IMR-90 (cell line): Measurements from ENCODE around the gene CHN2. TPM values are rescaled to one million over a fixed set of nuclear protein-coding genes. Genes with fewer than 3 reads are reported as not detected.

Experiments used
- ATAC-seq: fragments of 200-7000 bp; cut with Tn5 transposase; 2 replicates; pipeline ENCODE4 v1.9.1; 2020; ENCODE audit warnings: low read depth, mild to moderate bottlenecking, moderate library complexity
- BruUV-seq: library from RNA; stranded (reverse); fragments of 400-500 nt; replicated peaks from 2 replicates; lab custom pipeline; 2021; lab: Mats Ljungman, UMichigan
- CTCF ChIA-PET: fragments of 300-600 bp; formaldehyde crosslinking; extraction: SDS; loops from one replicate; lab custom pipeline; 2021; ENCODE audit warnings: antibody characterized with exemption; lab: Yijun Ruan, JAX
- POLR2A ChIA-PET: fragments of 300-600 bp; sonication (Branson Sonifier 250); formaldehyde crosslinking; loops from one replicate; lab custom pipeline; 2022; ENCODE audit warnings: antibody characterized with exemption; ENCODE audit not compliant: unreplicated experiment; lab: Charles Lee
- DNase-seq: peaks from one replicate; pipeline ENCODE4 v3.0.0; 2013
- H2AFZ ChIP-seq: replicated peaks from 2 replicates; pipeline ENCODE3; 2013; ENCODE audit warnings: low read length, mild to moderate bottlenecking; ENCODE audit not compliant: poor library complexity
- H2AK5ac ChIP-seq: 2 replicates; pipeline ENCODE4 v1.6.1; 2013; ENCODE audit warnings: low read depth, low read length, inconsistent platforms
- H2AK9ac ChIP-seq: replicated peaks from 2 replicates; pipeline ENCODE3; 2013; ENCODE audit warnings: mild to moderate bottlenecking, low read depth, low read length, moderate library complexity; ENCODE audit not compliant: poor library complexity
- H2BK120ac ChIP-seq: 2 replicates; pipeline ENCODE4 v1.6.1; 2013; ENCODE audit warnings: low read depth, low read length, inconsistent platforms
- H2BK15ac ChIP-seq: 3 replicates; pipeline ENCODE4 v1.6.1; 2013; ENCODE audit warnings: low read depth, low read length, inconsistent platforms
- H2BK20ac ChIP-seq: 2 replicates; pipeline ENCODE4 v1.6.1; 2013; ENCODE audit warnings: low read depth, mild to moderate bottlenecking, inconsistent platforms, low read length, moderate library complexity
- H2BK5ac ChIP-seq: 2 replicates; pipeline ENCODE4 v1.6.1; 2013; ENCODE audit warnings: mild to moderate bottlenecking, low read depth, low read length, inconsistent platforms; ENCODE audit not compliant: poor library complexity, severe bottlenecking
- H3K14ac ChIP-seq: replicated peaks from 2 replicates; pipeline ENCODE4 v1.6.1; 2013; ENCODE audit warnings: low read depth, low read length, inconsistent platforms
- H3K18ac ChIP-seq: 2 replicates; pipeline ENCODE4 v1.6.1; 2013; ENCODE audit warnings: low read depth, low read length, control low read depth
- H3K23ac ChIP-seq: 2 replicates; pipeline ENCODE4 v1.6.1; 2013; ENCODE audit warnings: low read depth, low read length, inconsistent platforms
- H3K27ac ChIP-seq: 2 replicates; pipeline ENCODE4 v1.5.1; 2013; ENCODE audit warnings: mild to moderate bottlenecking, control low read depth, low read length; ENCODE audit not compliant: insufficient read depth
- H3K27me3 ChIP-seq: 2 replicates; pipeline ENCODE4 v1.6.1; 2013; ENCODE audit warnings: low read length; ENCODE audit not compliant: control insufficient read depth, insufficient read depth
- H3K36me3 ChIP-seq: 2 replicates; pipeline ENCODE4 v1.6.1; 2013; ENCODE audit warnings: low read length, mixed read lengths; ENCODE audit not compliant: control insufficient read depth, insufficient read depth
- H3K4ac ChIP-seq: 2 replicates; pipeline ENCODE4 v1.6.1; 2013; ENCODE audit warnings: low read depth, low read length, inconsistent platforms
- H3K4me1 ChIP-seq: 2 replicates; pipeline ENCODE4 v1.6.1; 2013; ENCODE audit warnings: low read length, mixed read lengths; ENCODE audit not compliant: control insufficient read depth, insufficient read depth
- H3K4me2 ChIP-seq: 2 replicates; pipeline ENCODE4 v1.6.1; 2013; ENCODE audit warnings: low read depth, mild to moderate bottlenecking, control low read depth, low read length, moderate library complexity
- H3K4me3 ChIP-seq: 2 replicates; pipeline ENCODE4 v1.5.1; 2013; ENCODE audit warnings: low read depth, mild to moderate bottlenecking, control low read depth, low read length, moderate library complexity; ENCODE audit not compliant: insufficient read depth
- H3K56ac ChIP-seq: 2 replicates; pipeline ENCODE4 v1.6.1; 2013; ENCODE audit warnings: low read length, inconsistent platforms; ENCODE audit not compliant: insufficient read depth; ENCODE audit errors: extremely low read depth
- H3K79me1 ChIP-seq, 2 experiments: 2 replicates each; pipeline ENCODE4 v1.6.1; 2013; ENCODE audit warnings: low read length in 2 of 2, inconsistent platforms in 1 of 2, low read depth in 1 of 2
- H3K9ac ChIP-seq: 2 replicates; pipeline ENCODE4 v1.6.1; 2013; ENCODE audit warnings: low read depth, low read length, control low read depth
- H3K9me1 ChIP-seq: 2 replicates; pipeline ENCODE4 v1.6.1; 2013; ENCODE audit warnings: low read length, inconsistent platforms; ENCODE audit not compliant: insufficient read depth
- H3K9me3 ChIP-seq: 2 replicates; pipeline ENCODE4 v1.6.1; 2013; ENCODE audit warnings: low read length; ENCODE audit not compliant: control insufficient read depth, insufficient read depth
- H4K20me1 ChIP-seq: 2 replicates; pipeline ENCODE4 v1.6.1; 2013; ENCODE audit warnings: low read length, inconsistent platforms; ENCODE audit not compliant: insufficient read depth
- H4K5ac ChIP-seq: 2 replicates; pipeline ENCODE4 v1.6.1; 2013; ENCODE audit warnings: mild to moderate bottlenecking, low read depth, low read length, control low read depth
- H4K8ac ChIP-seq, 2 experiments: 2 replicates each; pipeline ENCODE4 v1.6.1; 2013; ENCODE audit warnings: low read depth in 2 of 2, low read length in 2 of 2, control low read depth in 1 of 2, inconsistent platforms in 1 of 2
- H4K91ac ChIP-seq: 2 replicates; pipeline ENCODE4 v1.6.1; 2013; ENCODE audit warnings: low read depth, low read length, inconsistent platforms; ENCODE audit not compliant: insufficient read depth
- BHLHE40 ChIP-seq: fragments of 150-350 bp; IDR thresholded peaks from 2 replicates; pipeline ENCODE4 v1.6.1; 2016; ENCODE audit warnings: mild to moderate bottlenecking, low read depth, low read length
- CEBPB ChIP-seq: IDR thresholded peaks from 2 replicates; pipeline ENCODE4 v1.6.1; 2012; ENCODE audit warnings: low read depth, low read length, improper control_type of control experiment
- CHD1 ChIP-seq: IDR thresholded peaks from 2 replicates; pipeline ENCODE4 v1.6.1; 2012; ENCODE audit warnings: low read depth, low read length, improper control_type of control experiment
- FOS ChIP-seq: fragments of 150-350 bp; IDR thresholded peaks from 2 replicates; pipeline ENCODE4 v1.6.1; 2016; ENCODE audit warnings: low read depth, low read length
- MAFK ChIP-seq: IDR thresholded peaks from 2 replicates; pipeline ENCODE4 v1.6.1; 2012; ENCODE audit warnings: low read depth, low read length, improper control_type of control experiment
- MAZ ChIP-seq: IDR thresholded peaks from 2 replicates; pipeline ENCODE4 v1.6.1; 2012; ENCODE audit warnings: low read depth, mild to moderate bottlenecking, low read length, improper control_type of control experiment, moderate library complexity, borderline replicate concordance
- NFE2L2 ChIP-seq: fragments of 150-350 bp; IDR thresholded peaks from 2 replicates; pipeline ENCODE4 v1.6.1; 2016; ENCODE audit warnings: low read depth, mild to moderate bottlenecking, low read length
- RAD21 ChIP-seq: IDR thresholded peaks from 2 replicates; pipeline ENCODE4 v1.6.1; 2012; ENCODE audit warnings: low read length, improper control_type of control experiment
- RCOR1 ChIP-seq: IDR thresholded peaks from 2 replicates; pipeline ENCODE4 v1.6.1; 2012; ENCODE audit warnings: mild to moderate bottlenecking, low read length, improper control_type of control experiment; ENCODE audit not compliant: insufficient replicate concordance
- RFX5 ChIP-seq: IDR thresholded peaks from 2 replicates; pipeline ENCODE4 v1.8.0; 2012; ENCODE audit warnings: low read depth, mild to moderate bottlenecking, low read length, moderate library complexity
- SMC3 ChIP-seq: fragments of 150-350 bp; IDR thresholded peaks from 2 replicates; pipeline ENCODE4 v1.6.1; 2016; ENCODE audit warnings: low read depth, mild to moderate bottlenecking, antibody characterized with exemption, low read length, moderate library complexity
- WGBS, 2 experiments: methylation state at CpG; one replicate each; pipeline versions ENCODE4 v1.1.5 to v1.1.7; 2013; ENCODE audit warnings: missing lambda C conversion rate in 2 of 2; ENCODE audit not compliant: insufficient read length in 1 of 2; ENCODE audit errors: extremely low coverage in 2 of 2; 5-methylcytosine and 5-hydroxymethylcytosine counted together
- dilution Hi-C: fragments of 300-500 bp; cut with HindIII; formaldehyde crosslinking; loops from one replicate; pipeline ENCODE4 v1.14.3; 2018; ENCODE audit warnings: low sequenced_read_pairs; ENCODE audit not compliant: unreplicated experiment
- in situ Hi-C: fragments of 300-500 bp; cut with MboI; formaldehyde crosslinking; loops from 3 replicates; pipeline ENCODE4 v1.14.3; 2019; ENCODE audit warnings: low sequenced_read_pairs, inconsistent platforms, mixed read lengths
- intact Hi-C: fragments of 100-400 bp; cut with micrococcal nuclease; formaldehyde crosslinking; loops from 2 replicates; pipeline ENCODE4 v1.10.0; 2022
- polyA plus RNA-seq, 3 experiments: library from polyadenylated mRNA; depleted of rRNA; stranded (reverse); fragments of >200 nt; gene quantifications; 2 replicates each; pipeline ENCODE4 v1.2.3, GENCODE V29; 2012; ENCODE audit warnings: low replicate concordance in 1 of 3
- total RNA-seq: library from RNA; depleted of rRNA; stranded (reverse); fragments of >200 nt; gene quantifications from 2 replicates; pipeline ENCODE4 v1.2.3, GENCODE V29; 2012
- TF ChIP-seq, protein P1 (sequence below): conservative IDR thresholded peaks from 2 replicates; pipeline ENCODE4 v1.5.1; 2012; ENCODE audit warnings: mild to moderate bottlenecking, low read depth, low read length, improper control_type of control experiment
- TF ChIP-seq, protein P2 (sequence below): fragments of 150-350 bp; IDR thresholded peaks from 2 replicates; pipeline ENCODE4 v1.6.1; 2017; ENCODE audit warnings: mild to moderate bottlenecking, antibody characterized with exemption, low read length, low read depth

Gene CHN2
- total and polyA plus RNA-seq, 2 of the 4 experiments (the other 2 are of a cell fraction), result not detected

DNA sequence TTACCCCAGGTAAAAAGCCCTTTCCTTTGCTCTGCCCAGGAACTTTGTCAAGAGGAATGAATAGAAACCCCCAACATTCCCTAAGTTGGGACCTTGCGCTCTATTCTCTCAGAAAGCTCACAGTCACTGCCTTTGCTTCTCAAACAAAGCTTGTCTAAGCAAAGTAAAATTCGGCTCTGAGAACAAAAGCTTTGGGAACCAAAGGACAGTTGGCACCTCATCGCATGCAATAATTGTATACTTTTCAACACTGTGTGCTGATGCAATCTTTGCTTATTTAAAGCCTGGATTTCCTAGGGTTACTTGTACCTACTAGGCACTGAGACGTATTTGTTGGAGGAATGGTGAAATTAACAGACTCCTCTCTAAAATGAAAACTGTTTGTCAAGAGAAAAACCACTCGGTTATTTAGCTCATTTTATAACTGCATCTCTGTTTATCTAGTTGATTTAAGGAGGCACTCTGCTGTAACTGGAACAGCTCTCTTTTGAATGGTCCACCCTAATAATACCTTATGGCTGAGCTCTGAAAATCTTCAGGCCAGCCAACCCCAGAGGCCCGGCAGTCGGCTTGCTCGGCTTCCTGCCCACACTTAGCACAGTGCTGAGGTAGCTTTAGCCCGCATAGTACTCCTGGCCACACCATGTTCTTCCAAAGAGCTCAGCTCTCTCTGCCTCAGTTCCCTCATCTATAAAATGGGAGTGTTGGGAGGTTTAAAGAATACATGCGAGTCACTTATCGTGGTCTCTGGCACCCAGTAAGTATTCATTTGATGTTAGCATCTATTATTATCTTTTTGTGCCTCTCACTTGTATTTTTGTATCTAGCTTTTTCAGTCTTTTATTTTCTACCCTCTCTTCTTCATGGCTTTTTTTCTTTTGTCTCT is 288.9 kb downstream of the CHN2 start (continued):
- TF ChIP-seq FOS, result no peak

DNA sequence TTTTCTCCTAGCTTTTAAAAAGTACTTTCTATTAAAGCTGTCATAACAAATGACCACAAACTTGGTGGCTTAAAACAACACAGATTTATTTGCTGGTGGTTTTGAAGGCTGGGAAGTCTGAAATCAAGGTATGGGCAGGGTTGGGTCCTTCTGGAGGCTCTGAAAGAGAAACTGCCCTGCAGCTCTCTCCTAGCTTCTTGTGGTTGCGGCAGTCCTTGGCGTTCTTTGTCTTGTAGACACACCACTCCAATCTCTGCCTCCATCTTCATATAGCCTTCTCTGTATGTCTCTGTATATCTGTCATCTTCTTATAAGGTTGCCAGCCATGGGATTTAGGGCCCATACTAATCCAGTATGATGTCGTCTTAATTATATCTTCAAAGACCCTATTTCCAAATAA is 289.7 kb downstream of the CHN2 start:
- H4K8ac ChIP-seq, result no peak overlapping the region
- H3K36me3 ChIP-seq, result no peaks in the 10 kb centered on the region
- ATAC-seq, result no peak
- H3K79me1 ChIP-seq, result no peaks in the 10 kb centered on the region
- H2AFZ ChIP-seq, result no peak overlapping the region
- no peaks in the 10 kb centered on the region for H3K9me1 ChIP-seq
- no CpG with 5 or more reads among the region's 3 CpGs for WGBS, 2 experiments
- H3K56ac ChIP-seq, result no peak overlapping the region
- no peak overlapping the region for H2BK120ac ChIP-seq
- no peak overlapping the region for H4K5ac ChIP-seq
- H4K20me1 ChIP-seq, result no peaks in the 10 kb centered on the region
- peaks cover 10% of the 10 kb centered on the region; the same call in 1 of the 2 replicates for H3K27me3 ChIP-seq
- no peak overlapping the region for H3K23ac ChIP-seq
- BruUV-seq, result no TSS peak
- intact Hi-C loops, result loop anchor here (10.0 kb wide), 1 partner anchor 1499 kb away; no protein-coding TSS in a partner anchor
- no peak overlapping the region for H3K4me3 ChIP-seq
- dilution Hi-C loops, result no loop called here
- H3K9ac ChIP-seq, result no peak overlapping the region
- H3K14ac ChIP-seq, result no peak overlapping the region
- H3K4me2 ChIP-seq, result no peak overlapping the region
- no peak overlapping the region for H2AK9ac ChIP-seq
- no peak overlapping the region for H2BK20ac ChIP-seq
- no peak for DNase-seq
- no peak overlapping the region for H3K27ac ChIP-seq
- H3K18ac ChIP-seq, result no peak overlapping the region
- H2BK5ac ChIP-seq, result no peak overlapping the region
- H3K4ac ChIP-seq, result no peak overlapping the region
- CTCF ChIA-PET, result no interaction called here
- H3K4me1 ChIP-seq, result no peaks in the 10 kb centered on the region
- no peaks in the 10 kb centered on the region for H3K9me3 ChIP-seq
- POLR2A ChIA-PET, result no interaction called here
- H2BK15ac ChIP-seq, result no peak overlapping the region
- H4K91ac ChIP-seq, result no peak overlapping the region
- in situ Hi-C loops, result no loop called here
- H2AK5ac ChIP-seq, result no peak overlapping the region
- no peak for TF ChIP-seq RCOR1
- TF ChIP-seq, protein P1, sequence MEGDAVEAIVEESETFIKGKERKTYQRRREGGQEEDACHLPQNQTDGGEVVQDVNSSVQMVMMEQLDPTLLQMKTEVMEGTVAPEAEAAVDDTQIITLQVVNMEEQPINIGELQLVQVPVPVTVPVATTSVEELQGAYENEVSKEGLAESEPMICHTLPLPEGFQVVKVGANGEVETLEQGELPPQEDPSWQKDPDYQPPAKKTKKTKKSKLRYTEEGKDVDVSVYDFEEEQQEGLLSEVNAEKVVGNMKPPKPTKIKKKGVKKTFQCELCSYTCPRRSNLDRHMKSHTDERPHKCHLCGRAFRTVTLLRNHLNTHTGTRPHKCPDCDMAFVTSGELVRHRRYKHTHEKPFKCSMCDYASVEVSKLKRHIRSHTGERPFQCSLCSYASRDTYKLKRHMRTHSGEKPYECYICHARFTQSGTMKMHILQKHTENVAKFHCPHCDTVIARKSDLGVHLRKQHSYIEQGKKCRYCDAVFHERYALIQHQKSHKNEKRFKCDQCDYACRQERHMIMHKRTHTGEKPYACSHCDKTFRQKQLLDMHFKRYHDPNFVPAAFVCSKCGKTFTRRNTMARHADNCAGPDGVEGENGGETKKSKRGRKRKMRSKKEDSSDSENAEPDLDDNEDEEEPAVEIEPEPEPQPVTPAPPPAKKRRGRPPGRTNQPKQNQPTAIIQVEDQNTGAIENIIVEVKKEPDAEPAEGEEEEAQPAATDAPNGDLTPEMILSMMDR, result no peak
- no peak for TF ChIP-seq RAD21
- no peak for TF ChIP-seq RFX5
- no peak for TF ChIP-seq SMC3
- TF ChIP-seq BHLHE40, result no peak
- TF ChIP-seq CEBPB, result no peak
- no peak for TF ChIP-seq NFE2L2
- TF ChIP-seq CHD1, result no peak
- TF ChIP-seq MAZ, result no peak
- TF ChIP-seq, protein P2, sequence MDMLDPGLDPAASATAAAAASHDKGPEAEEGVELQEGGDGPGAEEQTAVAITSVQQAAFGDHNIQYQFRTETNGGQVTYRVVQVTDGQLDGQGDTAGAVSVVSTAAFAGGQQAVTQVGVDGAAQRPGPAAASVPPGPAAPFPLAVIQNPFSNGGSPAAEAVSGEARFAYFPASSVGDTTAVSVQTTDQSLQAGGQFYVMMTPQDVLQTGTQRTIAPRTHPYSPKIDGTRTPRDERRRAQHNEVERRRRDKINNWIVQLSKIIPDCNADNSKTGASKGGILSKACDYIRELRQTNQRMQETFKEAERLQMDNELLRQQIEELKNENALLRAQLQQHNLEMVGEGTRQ, result no peak
- TF ChIP-seq MAFK, result no peak
